BJ (cell line): Measurements from ENCODE around the gene YJEFN3. TPM values are rescaled to one million over a fixed set of nuclear protein-coding genes. Genes with fewer than 3 reads are reported as not detected.

Experiments
- CTCF ChIA-PET: fragments of 350-600 bp; formaldehyde crosslinking; extraction: SDS; loops from one replicate; lab custom pipeline; 2021; ENCODE audit warnings: antibody characterized with exemption, inconsistent platforms; lab: Yijun Ruan, JAX
- POLR2A ChIA-PET: fragments of 300-600 bp; sonication (Branson Sonifier 250); formaldehyde crosslinking; extraction: SDS; loops from one replicate; lab custom pipeline; 2021; ENCODE audit warnings: antibody characterized with exemption; lab: Charles Lee
- DNase-seq: peaks from one replicate; pipeline ENCODE4 v3.0.0-alpha.2; 2011; ENCODE audit warnings: low read depth
- H3K27me3 ChIP-seq: 2 replicates; pipeline ENCODE4 v1.6.0; 2011; ENCODE audit warnings: low read length; ENCODE audit not compliant: control insufficient read depth, insufficient read depth
- H3K36me3 ChIP-seq: 2 replicates; pipeline ENCODE4 v1.5.1; 2011; ENCODE audit warnings: low read length; ENCODE audit not compliant: control insufficient read depth, insufficient read depth
- H3K4me3 ChIP-seq: 2 replicates; pipeline ENCODE4 v1.5.1; 2011; ENCODE audit warnings: low read depth, mild to moderate bottlenecking, control low read depth, low read length
- polyA plus RNA-seq: library from polyadenylated mRNA; depleted of rRNA; stranded (reverse); fragments of >200 nt; gene quantifications from 2 replicates; pipeline ENCODE4 v1.2.3, GENCODE V29; 2011
- TF ChIP-seq, protein P1 (sequence below): IDR thresholded peaks from 2 replicates; pipeline ENCODE4 v1.5.1; 2011; ENCODE audit warnings: low read depth, mild to moderate bottlenecking, control low read depth, inconsistent platforms, low read length, moderate library complexity; ENCODE audit not compliant: insufficient read depth

Gene YJEFN3
- polyA plus RNA-seq, 1 experiment = 1.1 TPM

DNA sequence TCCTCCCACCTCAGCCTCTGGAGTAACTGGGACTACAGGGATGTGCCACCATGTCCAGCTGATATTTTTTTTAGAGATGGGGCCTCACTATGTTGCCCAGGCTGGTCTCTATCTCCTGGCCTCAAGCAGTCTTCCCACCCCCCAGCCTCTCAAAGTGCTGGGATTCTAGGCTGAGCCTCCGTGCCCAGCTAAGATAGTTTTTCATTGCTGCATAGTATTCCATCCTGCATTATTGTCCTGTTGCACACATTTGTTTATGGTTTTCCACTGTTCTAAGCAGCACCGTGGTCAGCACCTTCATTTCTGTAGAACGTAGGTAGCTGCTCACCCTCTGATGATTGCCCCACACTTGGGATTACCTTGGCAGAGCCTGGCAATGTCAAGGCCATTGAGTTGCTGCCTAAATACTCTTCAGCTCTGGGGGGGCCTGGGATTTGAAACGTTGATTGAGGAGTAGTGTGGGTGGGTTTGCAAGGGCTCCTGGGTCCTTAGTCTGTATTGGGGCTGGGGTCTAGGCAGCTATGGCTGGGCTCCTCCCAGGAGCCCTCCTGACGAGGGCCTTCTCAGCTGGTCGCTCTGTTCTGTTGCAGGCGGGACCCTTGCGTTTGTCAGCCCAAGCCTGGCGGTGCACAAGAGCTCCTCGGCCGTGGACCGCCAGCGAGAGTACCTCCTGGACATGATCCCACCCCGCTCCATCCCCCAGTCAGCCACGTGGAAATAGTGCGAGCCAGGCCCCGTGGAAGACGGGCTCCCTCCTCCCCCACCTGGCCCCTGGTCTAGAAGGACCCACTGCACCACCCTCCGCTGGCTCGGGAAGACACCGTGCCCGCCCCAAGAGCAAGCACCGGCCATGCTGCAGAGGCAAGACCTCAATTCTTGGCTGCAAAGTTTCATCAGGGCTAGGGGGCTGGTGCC is 23.7 kb upstream of the YJEFN3 start:
- TF ChIP-seq, protein P1, sequence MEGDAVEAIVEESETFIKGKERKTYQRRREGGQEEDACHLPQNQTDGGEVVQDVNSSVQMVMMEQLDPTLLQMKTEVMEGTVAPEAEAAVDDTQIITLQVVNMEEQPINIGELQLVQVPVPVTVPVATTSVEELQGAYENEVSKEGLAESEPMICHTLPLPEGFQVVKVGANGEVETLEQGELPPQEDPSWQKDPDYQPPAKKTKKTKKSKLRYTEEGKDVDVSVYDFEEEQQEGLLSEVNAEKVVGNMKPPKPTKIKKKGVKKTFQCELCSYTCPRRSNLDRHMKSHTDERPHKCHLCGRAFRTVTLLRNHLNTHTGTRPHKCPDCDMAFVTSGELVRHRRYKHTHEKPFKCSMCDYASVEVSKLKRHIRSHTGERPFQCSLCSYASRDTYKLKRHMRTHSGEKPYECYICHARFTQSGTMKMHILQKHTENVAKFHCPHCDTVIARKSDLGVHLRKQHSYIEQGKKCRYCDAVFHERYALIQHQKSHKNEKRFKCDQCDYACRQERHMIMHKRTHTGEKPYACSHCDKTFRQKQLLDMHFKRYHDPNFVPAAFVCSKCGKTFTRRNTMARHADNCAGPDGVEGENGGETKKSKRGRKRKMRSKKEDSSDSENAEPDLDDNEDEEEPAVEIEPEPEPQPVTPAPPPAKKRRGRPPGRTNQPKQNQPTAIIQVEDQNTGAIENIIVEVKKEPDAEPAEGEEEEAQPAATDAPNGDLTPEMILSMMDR = no peak
- DNase-seq = no peak
- ChIA-PET POLR2A (no interaction called here), CTCF (interaction anchor here (0.7 to 1.5 kb wide), 3 partner anchors 14 to 165 kb away, joined by 3 to 7 read pairs (median 3); no protein-coding TSS in a partner anchor)
- peaks cover 31% of the 10 kb centered on the region for H3K36me3 ChIP-seq
- H3K4me3 ChIP-seq = no peak overlapping the region
- no peaks in the 10 kb centered on the region for H3K27me3 ChIP-seq

DNA sequence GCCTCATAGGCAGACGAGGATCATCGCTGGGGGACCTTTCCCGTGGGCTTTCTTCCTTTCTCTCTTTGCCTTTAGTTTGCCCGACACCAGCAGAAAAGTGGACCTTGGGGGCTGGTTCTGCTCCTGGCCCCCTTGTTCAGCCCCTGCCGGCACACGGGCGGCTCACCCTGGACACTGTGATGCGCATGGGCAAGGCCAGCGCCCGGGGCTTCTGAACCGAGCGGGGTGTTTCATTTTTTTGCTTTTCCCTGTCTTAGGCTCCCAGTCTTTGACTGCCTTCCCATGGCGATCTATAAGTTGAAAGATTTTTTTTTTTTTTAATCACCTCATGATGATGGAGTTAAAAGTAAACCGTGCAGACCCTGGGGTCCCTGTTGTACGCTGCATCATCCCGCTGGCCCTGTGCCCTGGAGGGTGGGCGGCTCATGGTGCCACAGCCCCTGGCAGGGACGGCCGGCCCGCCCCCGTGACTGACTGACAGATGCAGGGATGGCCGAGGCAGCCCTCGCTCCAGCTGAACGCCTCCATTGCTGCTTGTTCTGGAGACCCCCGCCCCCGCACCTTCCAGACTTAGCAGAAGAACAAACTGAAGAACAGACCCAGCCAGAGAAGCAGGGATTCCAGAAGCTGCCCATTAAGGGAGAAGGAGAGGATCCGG is 22.9 kb upstream of the YJEFN3 start:
- ChIA-PET POLR2A (no interaction called here), CTCF (interaction anchor here (0.6 to 1.5 kb wide), 2 partner anchors 15 kb away, joined by 6 to 7 read pairs; no protein-coding TSS in a partner anchor)
- TF ChIP-seq, protein P1 = no peak
- DNase-seq = no peak
- Histone ChIP-seq H3K27me3 (no peaks in the 10 kb centered on the region), H3K36me3 (peaks cover 27% of the 10 kb centered on the region), H3K4me3 (no peak overlapping the region)

DNA sequence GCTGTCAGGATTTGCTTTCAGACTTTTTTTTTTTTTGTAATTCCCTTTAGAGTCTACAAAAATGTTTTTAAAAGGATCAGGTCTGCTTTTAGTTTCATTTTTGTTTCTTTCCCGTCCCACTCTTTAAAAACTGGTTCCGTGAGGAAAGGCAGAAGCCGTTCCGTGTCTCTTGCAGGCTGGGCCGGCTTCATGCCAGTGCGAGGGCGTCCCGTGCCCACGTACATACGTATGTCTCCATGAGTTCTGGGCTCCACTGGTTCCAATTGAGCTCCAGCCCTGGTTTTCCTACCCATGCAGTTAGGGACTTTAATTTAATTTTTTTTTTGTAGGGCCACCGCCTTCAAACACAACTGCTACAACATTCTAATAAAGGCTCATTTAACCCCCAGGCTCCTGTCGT is 22.1 kb upstream of the YJEFN3 start:
- Histone ChIP-seq H3K36me3 (peaks cover 22% of the 10 kb centered on the region), H3K4me3 (no peak overlapping the region), H3K27me3 (no peaks in the 10 kb centered on the region)
- POLR2A ChIA-PET = no interaction called here
- TF ChIP-seq, protein P1 = no peak
- no peak for DNase-seq
- CTCF ChIA-PET = no interaction called here

- ChIA-PET POLR2A (no interaction called here), CTCF (interaction anchor here (6.2 kb wide), 1 partner anchor 17 kb away, joined by 29 read pairs; no protein-coding TSS in a partner anchor)
- no peak for DNase-seq
- Histone ChIP-seq H3K27me3 (no peaks in the 10 kb centered on the region), H3K4me3 (no peak overlapping the region), H3K36me3 (peaks cover 19% of the 10 kb centered on the region)
- TF ChIP-seq, protein P1 = no peak
Observed at GRCh38 chr19:19507354-19507753, 21.4 kb upstream of the YJEFN3 start.

DNA sequence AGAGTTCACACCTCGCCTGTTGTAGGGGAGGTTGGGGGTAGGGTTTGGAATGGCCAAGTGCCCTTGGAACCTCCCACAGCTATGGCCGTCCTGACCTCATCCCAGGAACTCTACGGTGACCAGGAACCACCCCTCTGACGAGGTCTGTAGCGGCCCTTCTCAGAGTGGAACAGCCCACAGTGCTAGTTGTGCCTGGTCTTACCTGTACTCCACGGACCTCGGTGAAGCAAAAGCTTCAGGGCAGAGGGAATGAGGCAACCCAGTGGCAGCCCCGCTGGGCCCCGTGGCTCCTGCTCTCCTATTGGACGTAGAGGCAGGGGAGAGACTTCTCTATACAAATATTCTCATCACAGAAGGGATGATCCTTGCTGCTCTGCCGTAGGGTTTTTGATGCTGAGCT is 20.5 kb upstream of the YJEFN3 start:
- CTCF ChIA-PET = interaction anchor here (0.7 to 6.2 kb wide), 2 partner anchors 18 to 137 kb away, joined by 3 to 29 read pairs; no protein-coding TSS in a partner anchor

More for the DNA sequence above, 20.5 kb upstream of the YJEFN3 start:
- TF ChIP-seq, protein P1 = no peak
- Histone ChIP-seq H3K36me3 (peaks cover 17% of the 10 kb centered on the region), H3K27me3 (no peaks in the 10 kb centered on the region), H3K4me3 (no peak overlapping the region)
- DNase-seq = no peak
- POLR2A ChIA-PET = no interaction called here
